Mesenchymal stem cell (in vitro differentiated cells and primary cell): Measurements from ENCODE around the gene MRPL27.

Experiments used
- DNase-seq: peaks from one replicate; pipeline ENCODE4 v3.0.0-alpha.2; 2013
- H2AFZ ChIP-seq: one replicate; pipeline ENCODE4 v1.6.1; 2013; ENCODE audit warnings: low read depth, mild to moderate bottlenecking, control low read depth, inconsistent platforms, low read length, moderate library complexity
- H2AK5ac ChIP-seq: 2 replicates; pipeline ENCODE4 v1.6.1; 2013; ENCODE audit warnings: low read length, moderate library complexity, mild to moderate bottlenecking, inconsistent platforms; ENCODE audit not compliant: severe bottlenecking
- H2BK120ac ChIP-seq: one replicate; pipeline ENCODE4 v1.6.1; 2013; ENCODE audit warnings: low read depth, mild to moderate bottlenecking, inconsistent platforms, low read length, moderate library complexity
- H2BK12ac ChIP-seq, 2 experiments: one replicate each; pipeline ENCODE4 v1.6.1; 2013; ENCODE audit warnings: inconsistent platforms in 2 of 2, low read length in 2 of 2, mild to moderate bottlenecking in 2 of 2, moderate library complexity in 2 of 2, control low read depth in 1 of 2
- H2BK15ac ChIP-seq: one replicate; pipeline ENCODE4 v1.6.1; 2013; ENCODE audit warnings: mild to moderate bottlenecking, low read depth, inconsistent platforms; ENCODE audit not compliant: poor library complexity, severe bottlenecking
- H2BK5ac ChIP-seq: 2 replicates; pipeline ENCODE4 v1.6.1; 2013; ENCODE audit warnings: low read depth, mild to moderate bottlenecking, low read length, control low read depth, inconsistent platforms; ENCODE audit not compliant: poor library complexity, severe bottlenecking
- H3K14ac ChIP-seq, 2 experiments: one replicate each; pipeline ENCODE4 v1.6.1; 2013; ENCODE audit warnings: inconsistent platforms in 2 of 2, low read length in 2 of 2, control low read depth in 1 of 2, mild to moderate bottlenecking in 1 of 2, moderate library complexity in 1 of 2
- H3K18ac ChIP-seq, 2 experiments: one replicate each; pipeline ENCODE4 v1.6.1; 2013; ENCODE audit warnings: inconsistent platforms in 2 of 2, low read length in 2 of 2, control low read depth in 1 of 2, low read depth in 1 of 2, mild to moderate bottlenecking in 1 of 2
- H3K23ac ChIP-seq, 2 experiments: one replicate each; pipeline ENCODE4 v1.6.1; 2013; ENCODE audit warnings: inconsistent platforms in 2 of 2, low read length in 2 of 2, mild to moderate bottlenecking in 2 of 2, moderate library complexity in 2 of 2, control low read depth in 1 of 2
- H3K27ac ChIP-seq: 2 replicates; pipeline ENCODE4 v1.5.1; 2013; ENCODE audit warnings: mild to moderate bottlenecking, moderate library complexity, low read length, control low read depth, inconsistent platforms; ENCODE audit not compliant: poor library complexity, severe bottlenecking
- H3K27me3 ChIP-seq, 2 experiments: 2 replicates each; pipeline versions ENCODE4 v1.6.1 to v1.7.0; 2013; ENCODE audit warnings: low read length in 2 of 2, mild to moderate bottlenecking in 2 of 2, moderate library complexity in 2 of 2, control low read depth in 1 of 2, inconsistent platforms in 1 of 2; ENCODE audit not compliant: control insufficient read depth in 1 of 2, insufficient read depth in 1 of 2
- H3K36me3 ChIP-seq, 2 experiments: 2 replicates each; pipeline versions ENCODE4 v1.6.1 to v1.7.0; 2013; ENCODE audit warnings: low read length in 2 of 2, control low read depth in 1 of 2, inconsistent platforms in 1 of 2, low read depth in 1 of 2, mild to moderate bottlenecking in 1 of 2; ENCODE audit not compliant: insufficient read depth in 2 of 2, control insufficient read depth in 1 of 2
- H3K4ac ChIP-seq, 2 experiments: one replicate each; pipeline ENCODE4 v1.6.1; 2013; ENCODE audit warnings: inconsistent platforms in 2 of 2, low read length in 2 of 2, mild to moderate bottlenecking in 2 of 2, moderate library complexity in 2 of 2, control low read depth in 1 of 2, low read depth in 1 of 2
- H3K4me1 ChIP-seq: 2 replicates; pipeline ENCODE4 v1.6.1; 2013; ENCODE audit warnings: low read depth, low read length, control low read depth; ENCODE audit not compliant: control insufficient read depth, insufficient read depth
- H3K4me2 ChIP-seq: 2 replicates; pipeline ENCODE4 v1.6.1; 2013; ENCODE audit warnings: low read length, mild to moderate bottlenecking, inconsistent platforms; ENCODE audit not compliant: poor library complexity, severe bottlenecking
- H3K4me3 ChIP-seq, 2 experiments: 2 replicates each; pipeline versions ENCODE4 v1.5.1 to v1.7.0; 2013; ENCODE audit warnings: low read length in 2 of 2, mild to moderate bottlenecking in 2 of 2, control low read depth in 1 of 2, low read depth in 1 of 2; ENCODE audit not compliant: insufficient read depth in 1 of 2
- H3K79me1 ChIP-seq: replicated peaks from 2 replicates; pipeline ENCODE4 v1.6.1; 2013; ENCODE audit warnings: mild to moderate bottlenecking, control low read depth, low read length, inconsistent platforms; ENCODE audit not compliant: poor library complexity, severe bottlenecking
- H3K9ac ChIP-seq: 2 replicates; pipeline ENCODE4 v1.7.0; 2013; ENCODE audit warnings: mild to moderate bottlenecking, low read length, moderate library complexity
- H3K9me3 ChIP-seq: 2 replicates; pipeline ENCODE4 v1.7.0; 2013; ENCODE audit warnings: mild to moderate bottlenecking, low read length; ENCODE audit not compliant: control insufficient read depth
- H4K8ac ChIP-seq: one replicate; pipeline ENCODE4 v1.6.1; 2013; ENCODE audit warnings: inconsistent platforms, mild to moderate bottlenecking, low read length, moderate library complexity
- H4K91ac ChIP-seq: one replicate; pipeline ENCODE4 v1.6.1; 2013; ENCODE audit warnings: mild to moderate bottlenecking, low read length, inconsistent platforms
- WGBS: methylation state at CpG from one replicate; pipeline ENCODE4 v1.1.7; 2013; ENCODE audit warnings: mixed read lengths; 5-methylcytosine and 5-hydroxymethylcytosine counted together

MRPL27 gene

GRCh38 chr17:50348522-50349242 lies 24.3 kb downstream of the MRPL27 start:
- H3K14ac ChIP-seq, result peak overlapping the region in 1 of 2 experiments; percentile 9
- no peak overlapping the region for H2BK5ac ChIP-seq
- 78% methylated on average over 3 of the region's 7 CpGs for WGBS
- no peak overlapping the region for H3K23ac ChIP-seq
- H3K4ac ChIP-seq, result no peak overlapping the region
- H3K27me3 ChIP-seq, result no peaks in the 10 kb centered on the region
- H3K18ac ChIP-seq, result peak overlapping the region in 1 of 2 experiments; percentile 49
- peak overlapping the region; percentile 40 for H4K91ac ChIP-seq
- H3K4me1 ChIP-seq, result peaks cover 31% of the 10 kb centered on the region
- no peak overlapping the region for H2BK120ac ChIP-seq
- H3K9ac ChIP-seq, result peak overlapping the region; percentile 17
- no peak overlapping the region for H2BK12ac ChIP-seq
- H4K8ac ChIP-seq, result peak overlapping the region; percentile 38
- no peak overlapping the region for H3K27ac ChIP-seq
- H3K36me3 ChIP-seq, result peaks cover 17 to 22% of the 10 kb centered on the region in 2 experiments
- no peak overlapping the region for H2BK15ac ChIP-seq
- no peaks in the 10 kb centered on the region for H3K9me3 ChIP-seq
- peaks cover 44% of the 10 kb centered on the region for H3K79me1 ChIP-seq
- no peak overlapping the region for H2AK5ac ChIP-seq
- H2AFZ ChIP-seq, result no peak overlapping the region
- no peak overlapping the region for H3K4me2 ChIP-seq
- peak; percentile 35 for DNase-seq
- H3K4me3 ChIP-seq, result peak overlapping the region in 1 of 2 experiments; percentile 99

GRCh38 chr17:50347894-50348291 lies 25.1 kb downstream of the MRPL27 start:
- WGBS, result 98% methylated on average over 1 of the region's 3 CpGs
- peaks cover 31% of the 10 kb centered on the region for H3K4me1 ChIP-seq
- H3K27me3 ChIP-seq, result no peaks in the 10 kb centered on the region
- no peak overlapping the region for H3K4me2 ChIP-seq
- no peak overlapping the region for H3K23ac ChIP-seq
- no peak overlapping the region for H3K4ac ChIP-seq
- H3K14ac ChIP-seq, result no peak overlapping the region
- no peak overlapping the region for H2BK15ac ChIP-seq
- H3K9me3 ChIP-seq, result no peaks in the 10 kb centered on the region
- no peak for DNase-seq
- peak overlapping the region in 1 of 2 experiments; percentile 44 for H3K18ac ChIP-seq
- peaks cover 39% of the 10 kb centered on the region for H3K79me1 ChIP-seq
- no peak overlapping the region for H2BK120ac ChIP-seq
- peaks cover 9 to 14% of the 10 kb centered on the region in 2 experiments for H3K36me3 ChIP-seq
- peak overlapping the region in 1 of 2 experiments; percentile 99 for H3K4me3 ChIP-seq
- no peak overlapping the region for H2AK5ac ChIP-seq
- peak overlapping the region; percentile 92 for H3K9ac ChIP-seq
- no peak overlapping the region for H2BK5ac ChIP-seq
- no peak overlapping the region for H4K8ac ChIP-seq
- no peak overlapping the region for H2AFZ ChIP-seq
- H2BK12ac ChIP-seq, result no peak overlapping the region
- H3K27ac ChIP-seq, result no peak overlapping the region
- no peak overlapping the region for H4K91ac ChIP-seq

GRCh38 chr17:50347117-50347893 lies 25.7 kb downstream of the MRPL27 start:
- Histone ChIP-seq H2BK5ac (no peak overlapping the region), H2AFZ (no peak overlapping the region), H4K91ac (peak overlapping the region; percentile 65), H2BK120ac (no peak overlapping the region), H2BK15ac (no peak overlapping the region), H3K27me3 (no peaks in the 10 kb centered on the region), H3K9me3 (no peaks in the 10 kb centered on the region), H3K4me2 (peak overlapping the region; percentile 74), H2BK12ac (peak overlapping the region in 1 of 2 experiments; percentile 67), H3K79me1 (peaks cover 33% of the 10 kb centered on the region), H3K4ac (peak overlapping the region; percentile 55 to 94), H3K36me3 (peaks cover 4 to 8% of the 10 kb centered on the region in 2 experiments), H3K14ac (peak overlapping the region in 1 of 2 experiments; percentile 94), H3K4me1 (peaks cover 31% of the 10 kb centered on the region), H3K23ac (peak overlapping the region in 1 of 2 experiments; percentile 87), H3K9ac (peak overlapping the region; percentile 92), H4K8ac (no peak overlapping the region), H3K18ac (peak overlapping the region; percentile 44 to 55), H3K4me3 (peak overlapping the region; percentile 99), H3K27ac (no peak overlapping the region), H2AK5ac (peak overlapping the region; percentile 13)
- WGBS, result 38% methylated on average over 16 of the region's 17 CpGs
- DNase-seq, result no peak
